Renal cortical epithelial cell (primary cell): ENCODE results near the gene USP17L26. TPM values are rescaled to one million over a fixed set of nuclear protein-coding genes. Genes with fewer than 3 reads are reported as not detected.
"Not testable (repeated sequence)": the region's sequence is repeated elsewhere in the genome, so short reads cannot be mapped to it uniquely, and the experiment has no call there.

ENCODE experiments used
- DNase-seq: peaks from one replicate; pipeline ENCODE4 v3.0.0-alpha.2; 2011; ENCODE audit warnings: low read depth
- total RNA-seq: library from RNA; depleted of rRNA; stranded (reverse); fragments of >200 nt; gene quantifications from 2 replicates; pipeline ENCODE4 v1.2.3, GENCODE V29; 2014

USP17L26 gene
- total RNA-seq = not detected in 2 replicates

- not testable (repeated sequence) for DNase-seq
Observed at GRCh38 chr4:9334358-9334757, at the start of gene USP17L26. USP17L26 (plus strand) TSS chr4:9334658; CDS start chr4:9334658, 0 bp downstream.

- not testable (repeated sequence) for DNase-seq
Observed at GRCh38 chr4:9324191-9324590, 10.3 kb upstream of the USP17L26 start.

DNA sequence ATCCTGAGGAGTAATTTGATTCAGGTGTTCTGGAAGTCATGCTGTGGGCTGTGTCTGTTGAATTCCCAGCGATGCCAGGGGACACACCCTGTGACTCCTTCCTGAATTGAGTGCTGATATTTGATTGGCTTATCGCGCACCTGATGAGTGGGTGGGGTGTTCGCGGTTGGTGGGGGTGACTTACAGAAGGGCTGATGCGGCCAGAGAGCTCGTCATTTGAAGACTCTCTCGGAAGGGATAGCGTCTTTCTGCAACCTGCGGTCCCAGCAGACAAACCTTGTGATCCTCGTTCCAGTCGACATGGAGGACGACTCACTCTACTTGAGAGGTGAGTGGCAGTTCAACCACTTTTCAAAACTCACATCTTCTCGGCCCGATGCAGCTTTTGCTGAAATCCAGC is 9.6 kb upstream of the USP17L26 start, which contains the start of gene USP17L24:
TSS of gene USP17L24 (plus strand) at position 301 of the 400 bp plus-strand sequence. CDS start at position 301, 0 bp downstream.
- DNase-seq = not testable (repeated sequence)

- not testable (repeated sequence) for DNase-seq
Observed at GRCh38 chr4:9329611-9330010, 4.8 kb upstream of the USP17L26 start, which contains the start of gene USP17L25. USP17L25 (plus strand) TSS chr4:9329911; CDS start chr4:9329911, 0 bp downstream.

- not testable (repeated sequence) for DNase-seq
Observed at GRCh38 chr4:9339103-9339502, 4.6 kb downstream of the USP17L26 start, which contains the start of gene USP17L5. USP17L5 (plus strand) TSS chr4:9339403; CDS start chr4:9339403, 0 bp downstream.

- DNase-seq = not testable (repeated sequence)
Observed at GRCh38 chr4:9343848-9344247, 9.4 kb downstream of the USP17L26 start, which contains the start of gene USP17L27. USP17L27 (plus strand) TSS chr4:9344148; CDS start chr4:9344148, 0 bp downstream.

DNA sequence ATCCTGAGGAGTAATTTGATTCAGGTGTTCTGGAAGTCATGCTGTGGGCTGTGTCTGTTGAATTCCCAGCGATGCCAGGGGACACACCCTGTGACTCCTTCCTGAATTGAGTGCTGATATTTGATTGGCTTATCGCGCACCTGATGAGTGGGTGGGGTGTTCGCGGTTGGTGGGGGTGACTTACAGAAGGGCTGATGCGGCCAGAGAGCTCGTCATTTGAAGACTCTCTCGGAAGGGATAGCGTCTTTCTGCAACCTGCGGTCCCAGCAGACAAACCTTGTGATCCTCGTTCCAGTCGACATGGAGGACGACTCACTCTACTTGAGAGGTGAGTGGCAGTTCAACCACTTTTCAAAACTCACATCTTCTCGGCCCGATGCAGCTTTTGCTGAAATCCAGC is 14.1 kb downstream of the USP17L26 start, which contains the start of gene USP17L28:
TSS of gene USP17L28 (plus strand) at position 301 of the 400 bp plus-strand sequence. CDS start at position 301, 0 bp downstream.
- DNase-seq = not testable (repeated sequence)

GRCh38 chr4:9350866-9351265 is 16.4 kb downstream of the USP17L26 start:
- DNase-seq = not testable (repeated sequence)

- DNase-seq = not testable (repeated sequence)
Observed at GRCh38 chr4:9353338-9353737, 18.9 kb downstream of the USP17L26 start, which contains the start of gene USP17L29. USP17L29 (plus strand) TSS chr4:9353638; CDS start chr4:9353638, 0 bp downstream.

GRCh38 chr4:9362829-9363228 is 28.4 kb downstream of the USP17L26 start, which contains the start of gene USP17L30:
USP17L30 (plus strand) TSS chr4:9363129; CDS start chr4:9363129, 0 bp downstream.
- DNase-seq = not testable (repeated sequence)

GRCh38 chr4:9379881-9380280 is 45.4 kb downstream of the USP17L26 start:
- not testable (repeated sequence) for DNase-seq

GRCh38 chr4:9381012-9381534 is 46.6 kb downstream of the USP17L26 start:
- DNase-seq = not testable (repeated sequence)

DNA sequence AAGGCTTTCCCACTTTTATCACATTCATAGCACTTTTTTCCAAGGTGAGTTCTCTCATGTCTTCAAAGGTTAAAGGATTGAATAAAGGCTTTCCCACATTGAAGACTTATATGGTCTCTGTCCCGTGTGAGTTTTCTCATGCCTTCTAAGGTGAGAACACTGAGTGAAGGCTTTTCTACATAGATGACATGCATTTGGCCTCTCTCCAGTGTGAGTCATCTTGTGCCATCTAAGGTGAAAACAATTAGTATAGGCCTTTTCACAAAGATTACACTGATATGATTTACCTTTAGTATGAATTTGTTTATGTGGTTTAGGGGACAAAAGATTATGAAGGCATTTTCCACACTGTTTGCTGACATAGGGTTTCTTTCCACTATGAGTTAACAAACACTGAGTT is 49.7 kb downstream of the USP17L26 start:
- DNase-seq = peak; percentile 76

Other genes starting within 250 kb of the USP17L26 start
- not detected in 2 replicates for gene FAM90A26, start 164.2 kb upstream of the USP17L26 start, total RNA-seq
- not detected in 2 replicates for gene USP17L10, start 124.0 kb upstream of the USP17L26 start, total RNA-seq
- gene USP17L11, start 119.3 kb upstream of the USP17L26 start, total RNA-seq = not detected in 2 replicates
- not detected in 2 replicates for gene USP17L12, start 114.5 kb upstream of the USP17L26 start, total RNA-seq
- not detected in 2 replicates for gene USP17L13, start 109.8 kb upstream of the USP17L26 start, total RNA-seq
- gene USP17L15, start 100.3 kb upstream of the USP17L26 start, total RNA-seq = not detected in 2 replicates
- gene USP17L17, start 90.8 kb upstream of the USP17L26 start, total RNA-seq = not detected in 2 replicates
- gene USP17L18, start 86.0 kb upstream of the USP17L26 start, total RNA-seq = not detected in 2 replicates
- gene USP17L19, start 81.3 kb upstream of the USP17L26 start, total RNA-seq = not detected in 2 replicates
- gene USP17L20, start 76.5 kb upstream of the USP17L26 start, total RNA-seq = not detected in 2 replicates
- not detected in 2 replicates for gene USP17L21, start 71.8 kb upstream of the USP17L26 start, total RNA-seq
- not detected in 2 replicates for gene USP17L22, start 67.0 kb upstream of the USP17L26 start, total RNA-seq
- not detected in 2 replicates for gene USP17L24, start 9.5 kb upstream of the USP17L26 start, total RNA-seq
- gene USP17L25, start 4.7 kb upstream of the USP17L26 start, total RNA-seq = not detected in 2 replicates
- not detected in 2 replicates for gene USP17L5, start 4.7 kb downstream of the USP17L26 start, total RNA-seq
- not detected in 2 replicates for gene USP17L27, start 9.5 kb downstream of the USP17L26 start, total RNA-seq
- gene USP17L28, start 14.2 kb downstream of the USP17L26 start, total RNA-seq = not detected in 2 replicates
- not detected in 2 replicates for gene USP17L29, start 19.0 kb downstream of the USP17L26 start, total RNA-seq
- gene USP17L30, start 28.5 kb downstream of the USP17L26 start, total RNA-seq = not detected in 2 replicates
- not detected in 2 replicates for gene DEFB131A, start 109.8 kb downstream of the USP17L26 start, total RNA-seq